ENCODE results near the gene SRSF7.

Gene SRSF7

GRCh38 chr2:38701542-38701941 is 49.6 kb downstream of the SRSF7 start:
- no peak for DNase-seq (ENCODE audit: low read depth)

- DNase-seq (ENCODE audit: low read depth), result no peak
Measured at GRCh38 chr2:38700881-38701458, 50.2 kb downstream of the SRSF7 start.

- DNase-seq (ENCODE audit: low read depth), result no peak
Measured at GRCh38 chr2:38700113-38700785, 50.9 kb downstream of the SRSF7 start.

DNA sequence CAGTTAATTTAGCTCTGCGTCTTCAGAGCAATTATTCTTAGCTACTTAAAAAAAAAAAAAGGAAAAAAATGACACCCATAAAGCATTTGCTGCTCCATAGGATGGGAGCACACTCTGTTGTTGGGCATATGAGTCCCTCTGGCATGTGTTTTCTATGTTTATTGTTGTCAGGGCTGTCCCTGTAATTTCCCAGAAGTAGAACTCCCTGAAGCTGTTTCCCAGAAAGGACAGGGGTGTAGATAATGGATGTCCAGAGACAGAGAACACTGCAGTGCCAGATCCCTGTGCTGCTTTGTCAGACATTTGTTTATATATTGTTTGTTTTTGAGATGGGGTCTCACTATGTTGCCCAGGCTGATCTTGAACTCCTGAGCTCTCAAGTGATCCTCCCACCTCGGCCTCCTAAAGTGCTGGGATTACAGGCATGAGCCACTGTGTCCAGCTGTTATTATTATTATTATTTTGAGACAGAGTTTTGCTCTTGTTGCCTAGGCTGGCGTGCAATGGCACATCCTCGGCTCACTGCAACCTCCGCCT is 52.6 kb downstream of the SRSF7 start:
- DNase-seq (ENCODE audit: low read depth), result no peak

- DNase-seq (ENCODE audit: low read depth), result no peak
Measured at GRCh38 chr2:38697116-38697840, 53.9 kb downstream of the SRSF7 start.
